SU-DHL-6 (cell line): Measurements from ENCODE around the gene NR4A3.

Experiments used
- CTCF ChIP-seq: fragments of 200-600 bp; sonication (generic); IDR thresholded peaks from one replicate; pipeline ENCODE4 v1.5.1; 2017; ENCODE audit warnings: antibody characterized with exemption, mild to moderate bottlenecking, low read length, moderate library complexity; ENCODE audit not compliant: insufficient read depth, poor library complexity, severe bottlenecking
- EZH2phosphoT487 ChIP-seq: fragments of 200-600 bp; sonication (generic), shearing (Covaris generic); conservative IDR thresholded peaks from 2 replicates; pipeline ENCODE4 v1.6.1; 2018; ENCODE audit warnings: mild to moderate bottlenecking, antibody characterized with exemption, low read length, moderate library complexity, mixed read lengths

GRCh38 chr9:99863955-99864354 is 42.3 kb downstream of the NR4A3 start:
- TF ChIP-seq CTCF = no peak
- TF ChIP-seq EZH2phosphoT487 = no peak
